ENCODE data around the gene SNX12. TPM values are rescaled to one million over a fixed set of nuclear protein-coding genes. Genes with fewer than 3 reads are reported as not detected.
"Not testable (repeated sequence)": the region's sequence is repeated elsewhere in the genome, so short reads cannot be mapped to it uniquely, and the experiment has no call there.

Gene SNX12
- total RNA-seq, 2 experiments from 2014 or later: 43.2 to 44.6 TPM

GRCh38 chrX:71056867-71057266 lies 11.3 kb downstream of the SNX12 start:
- CTCF ChIA-PET: no interaction called here
- POLR2A ChIA-PET: no interaction called here
- Mint-ChIP-seq H3K36me3 (ENCODE audit: low read depth) (peaks cover 19% of the 10 kb centered on the region), H3K4me3 (no peak overlapping the region), H3K4me1 (peaks cover 36% of the 10 kb centered on the region), H3K9me3 (ENCODE audit: low read depth) (no peaks in the 10 kb centered on the region), H3K27me3 (no peaks in the 10 kb centered on the region), H3K27ac (no peak overlapping the region)
- no peak for ATAC-seq
- DNase-seq: no peak
- intact Hi-C loops (cut with DNase I, micrococcal nuclease): no loop called here

- peaks cover 14% of the 10 kb centered on the region for H3K36me3 Mint-ChIP-seq (ENCODE audit: low read depth)
- intact Hi-C loops (cut with DNase I, micrococcal nuclease): no loop called here
- no peak overlapping the region for H3K27ac Mint-ChIP-seq
- CTCF ChIA-PET: no interaction called here
- peak overlapping the region; percentile 51 for H3K4me3 Mint-ChIP-seq
- no peaks in the 10 kb centered on the region for H3K27me3 Mint-ChIP-seq
- peak; percentile 45 for DNase-seq
- peak; percentile 87 for ATAC-seq
- POLR2A ChIA-PET: no interaction called here
- no peaks in the 10 kb centered on the region for H3K9me3 Mint-ChIP-seq (ENCODE audit: low read depth)
- H3K4me1 Mint-ChIP-seq: peaks cover 16% of the 10 kb centered on the region
Observed at GRCh38 chrX:71053217-71053621, 14.9 kb downstream of the SNX12 start.

GRCh38 chrX:71052721-71053120 lies 15.4 kb downstream of the SNX12 start:
- Mint-ChIP-seq H3K4me3 (peak overlapping the region; percentile 51), H3K36me3 (ENCODE audit: low read depth) (peaks cover 10% of the 10 kb centered on the region), H3K4me1 (peaks cover 11% of the 10 kb centered on the region), H3K27me3 (no peaks in the 10 kb centered on the region), H3K27ac (no peak overlapping the region), H3K9me3 (ENCODE audit: low read depth) (no peaks in the 10 kb centered on the region)
- ATAC-seq: no peak
- DNase-seq: no peak
- intact Hi-C loops (cut with DNase I, micrococcal nuclease): no loop called here
- ChIA-PET CTCF (no interaction called here), POLR2A (no interaction called here)

- CTCF ChIA-PET; ATAC-seq; DNase-seq; H3K27me3 Mint-ChIP-seq; H3K4me1 Mint-ChIP-seq; POLR2A ChIA-PET; intact Hi-C loops (cut with DNase I, micrococcal nuclease); H3K36me3 Mint-ChIP-seq (ENCODE audit: low read depth); H3K27ac Mint-ChIP-seq; H3K4me3 Mint-ChIP-seq; H3K9me3 Mint-ChIP-seq (ENCODE audit: low read depth): not testable (repeated sequence)
Observed at GRCh38 chrX:71047891-71048290, 20.2 kb downstream of the SNX12 start.

GRCh38 chrX:71017396-71017939 lies 50.7 kb downstream of the SNX12 start:
- POLR2A ChIA-PET: no interaction called here
- intact Hi-C loops (cut with DNase I, micrococcal nuclease): no loop called here
- CTCF ChIA-PET: interaction anchor here (0.6 kb wide), 1 partner anchor 556 kb away, joined by 4 read pairs; no protein-coding TSS in a partner anchor
- DNase-seq: no peak
- no peaks in the 10 kb centered on the region for H3K27me3 Mint-ChIP-seq
- peaks cover 1% of the 10 kb centered on the region for H3K36me3 Mint-ChIP-seq (ENCODE audit: low read depth)
- no peak overlapping the region for H3K27ac Mint-ChIP-seq
- no peak overlapping the region for H3K4me3 Mint-ChIP-seq
- no peaks in the 10 kb centered on the region for H3K4me1 Mint-ChIP-seq
- no peaks in the 10 kb centered on the region for H3K9me3 Mint-ChIP-seq (ENCODE audit: low read depth)
- no peak for ATAC-seq

Other genes starting within 250 kb of the SNX12 start
- not detected for gene TEX11, start 159.6 kb downstream of the SNX12 start, total RNA-seq
- gene SLC7A3, start 137.2 kb downstream of the SNX12 start, total RNA-seq: under 1 TPM; 0.11 to 0.16 TPM
- 10 to 100 TPM in 1 of 2 experiments, 1 to 10 TPM in 1; 9.5 to 10.8 TPM for gene FOXO4, start 27.5 kb upstream of the SNX12 start, total RNA-seq
- 10 to 100 TPM; 15.7 to 31.2 TPM for gene CXorf65, start 38.4 kb upstream of the SNX12 start, total RNA-seq
- gene IL2RG, start 43.2 kb upstream of the SNX12 start, total RNA-seq: 100 to 1,000 TPM; 278 to 342 TPM
- gene MED12, start 50.3 kb upstream of the SNX12 start, total RNA-seq: 10 to 100 TPM; 46.2 to 56.4 TPM
- under 1 TPM; 0.77 to 0.78 TPM for gene NLGN3, start 76.5 kb upstream of the SNX12 start, total RNA-seq
- gene GJB1, start 154.9 kb upstream of the SNX12 start, total RNA-seq: not detected
- gene ZMYM3, start 185.8 kb upstream of the SNX12 start, total RNA-seq: 10 to 100 TPM; 22.6 to 22.8 TPM
- 1,000 to 10,000 TPM in 1 of 2 experiments, 100 to 1,000 TPM in 1; 508 to 1,161 TPM for gene NONO, start 215.3 kb upstream of the SNX12 start, total RNA-seq
- 1 to 10 TPM; 6.2 to 6.5 TPM for gene ITGB1BP2, start 233.4 kb upstream of the SNX12 start, total RNA-seq